HCT116 (cell line): ENCODE results near the gene ITGA11. TPM values are rescaled to one million over a fixed set of nuclear protein-coding genes. Genes with fewer than 3 reads are reported as not detected.

ENCODE experiments used
- ATAC-seq: fragments of 200-7000 bp; cut with Tn5 transposase; 2 replicates; pipeline ENCODE4 v1.9.1; 2020; ENCODE audit warnings: mild to moderate bottlenecking, moderate library complexity
- BruUV-seq: library from RNA; stranded (reverse); fragments of 400-500 nt; replicated peaks from 2 replicates; lab custom pipeline; 2021; lab: Mats Ljungman, UMichigan
- CTCF ChIA-PET: fragments of 300-600 bp; sonication (Branson Sonifier 250); formaldehyde crosslinking; loops from one replicate; lab custom pipeline; 2021; ENCODE audit warnings: antibody characterized with exemption; lab: Charles Lee
- POLR2A ChIA-PET: fragments of 300-600, 350-600 bp; sonication (Branson Sonifier 250); formaldehyde crosslinking; loops from one replicate; lab custom pipeline; 2021; ENCODE audit warnings: antibody characterized with exemption; lab: Charles Lee
- RAD21 ChIA-PET, 2 experiments: fragments of 300-600 bp; sonication (Branson Sonifier 250); formaldehyde crosslinking; loops; one replicate each; lab custom pipeline; 2023; ENCODE audit warnings: low total read pairs in 2 of 2; ENCODE audit not compliant: uncharacterized antibody in 2 of 2, unreplicated experiment in 2 of 2, low non-redundant PET in 1 of 2; lab: Charles Lee
- DNase-seq: peaks from one replicate; pipeline ENCODE4 v3.0.0-alpha.2; 2010; ENCODE audit warnings: low read depth, low spot score
- H2AFZ ChIP-seq: fragments of 200-600 bp; shearing (Covaris generic), sonication (generic); 2 replicates; pipeline ENCODE4 v1.6.1; 2017; ENCODE audit warnings: low read depth, mixed run types, mixed read lengths, antibody characterized with exemption, low read length; ENCODE audit not compliant: poor library complexity, severe bottlenecking
- H3K27ac ChIP-seq: 2 replicates; pipeline ENCODE4 v1.5.1; 2012; ENCODE audit warnings: low read depth, low read length
- H3K27me3 ChIP-seq: fragments of 200-600 bp; sonication (generic); 2 replicates; pipeline ENCODE4 v1.6.1; 2016; ENCODE audit warnings: mixed run types, low read length, mixed read lengths; ENCODE audit not compliant: insufficient read depth
- H3K36me3 ChIP-seq, 2 experiments: fragments of 200-500 bp in 1 of 2; fragments of 200-600 bp in 1 of 2; sonication (Bioruptor generic) in 1 of 2; sonication (generic) in 1 of 2; 2 replicates each; pipeline versions ENCODE4 v1.5.1 to v1.6.1; 2014 to 2016; ENCODE audit warnings: low read length in 2 of 2, inconsistent platforms in 1 of 2, mixed read lengths in 1 of 2, mixed run types in 1 of 2; ENCODE audit not compliant: insufficient read depth in 2 of 2, control insufficient read depth in 1 of 2
- H3K4me1 ChIP-seq, 2 experiments: fragments of 200-600 bp in 1 of 2; sonication (generic) in 1 of 2; 2 replicates each; pipeline versions ENCODE4 v1.5.1 to v1.6.1; 2012 to 2017; ENCODE audit warnings: low read length in 2 of 2, inconsistent platforms in 1 of 2, mild to moderate bottlenecking in 1 of 2, mixed read lengths in 1 of 2, mixed run types in 1 of 2, moderate library complexity in 1 of 2; ENCODE audit not compliant: insufficient read depth in 2 of 2, control insufficient read depth in 1 of 2
- H3K4me2 ChIP-seq: fragments of 200-600 bp; sonication (generic); 2 replicates; pipeline ENCODE4 v1.6.1; 2017; ENCODE audit warnings: mixed run types, low read length, mixed read lengths
- H3K4me3 ChIP-seq, 2 experiments: fragments of 200-600 bp in 1 of 2; sonication (generic) in 1 of 2; replicated peaks in 1 of 2; 2 replicates each; pipeline ENCODE4 v1.5.1; 2011 to 2016; ENCODE audit warnings: low read length in 2 of 2, control low read depth in 1 of 2, low read depth in 1 of 2, mild to moderate bottlenecking in 1 of 2, mixed read lengths in 1 of 2, mixed run types in 1 of 2
- H3K79me2 ChIP-seq: fragments of 200-600 bp; sonication (generic); 2 replicates; pipeline ENCODE4 v1.6.1; 2017; ENCODE audit warnings: mild to moderate bottlenecking, mixed run types, low read length, moderate library complexity, mixed read lengths; ENCODE audit not compliant: insufficient read depth
- H3K9ac ChIP-seq: fragments of 200-600 bp; sonication (generic); 2 replicates; pipeline ENCODE4 v1.6.1; 2016; ENCODE audit warnings: low read length, mixed read lengths
- H3K9me2 ChIP-seq: fragments of 200-600 bp; sonication (generic), shearing (Covaris generic); 2 replicates; pipeline ENCODE4 v1.6.1; 2017; ENCODE audit warnings: mixed run types, mild to moderate bottlenecking, moderate library complexity; ENCODE audit not compliant: insufficient read depth
- H3K9me3 ChIP-seq, 2 experiments: fragments of 200-500 bp in 1 of 2; fragments of 200-600 bp in 1 of 2; sonication (Bioruptor generic) in 1 of 2; sonication (generic) in 1 of 2; 2 replicates each; pipeline ENCODE4 v1.6.1; 2014 to 2017; ENCODE audit warnings: low read length in 2 of 2, mixed read lengths in 2 of 2, inconsistent platforms in 1 of 2, low read depth in 1 of 2, mild to moderate bottlenecking in 1 of 2, mixed run types in 1 of 2, moderate library complexity in 1 of 2; ENCODE audit not compliant: control insufficient read depth in 1 of 2, insufficient read depth in 1 of 2
- H4K20me1 ChIP-seq: fragments of 200-600 bp; sonication (generic), shearing (Covaris generic); 2 replicates; pipeline ENCODE4 v1.6.1; 2017; ENCODE audit warnings: mixed run types, mild to moderate bottlenecking, moderate library complexity; ENCODE audit not compliant: insufficient read depth
- CTCF ChIP-seq, 3 experiments: fragments of 200-600 bp in 1 of 3; sonication (generic) in 1 of 3; IDR thresholded peaks in 2 of 3; conservative IDR thresholded peaks in 1 of 3; 2 replicates each; pipeline ENCODE4 v1.5.1; 2012 to 2017; ENCODE audit warnings: low read depth in 2 of 3, low read length in 2 of 3, antibody characterized with exemption in 1 of 3, borderline replicate concordance in 1 of 3, control low read depth in 1 of 3, mild to moderate bottlenecking in 1 of 3, mixed read lengths in 1 of 3, mixed run types in 1 of 3, moderate library complexity in 1 of 3; ENCODE audit not compliant: insufficient read depth in 1 of 3
- ELF1 ChIP-seq: IDR thresholded peaks from 2 replicates; pipeline ENCODE4 v1.6.1; 2012; ENCODE audit warnings: low read depth, borderline replicate concordance
- FOSL1 ChIP-seq: IDR thresholded peaks from 2 replicates; pipeline ENCODE4 v1.6.1; 2012; ENCODE audit warnings: low read depth
- JUND ChIP-seq: IDR thresholded peaks from 2 replicates; pipeline ENCODE4 v1.6.1; 2012
- MAX ChIP-seq: IDR thresholded peaks from 2 replicates; pipeline ENCODE4 v1.6.1; 2012
- POLR2AphosphoS5 ChIP-seq: IDR thresholded peaks from 2 replicates; pipeline ENCODE4 v1.6.1; 2011; ENCODE audit warnings: mild to moderate bottlenecking, low read depth, low read length, moderate library complexity
- REST ChIP-seq: IDR thresholded peaks from 2 replicates; pipeline ENCODE4 v1.6.1; 2012; ENCODE audit warnings: low read depth
- SIN3A ChIP-seq: IDR thresholded peaks from 2 replicates; pipeline ENCODE4 v1.6.1; 2012; ENCODE audit warnings: low read depth
- SRF ChIP-seq: IDR thresholded peaks from 2 replicates; pipeline ENCODE4 v1.6.1; 2012; ENCODE audit warnings: low read depth
- YY1 ChIP-seq: IDR thresholded peaks from 2 replicates; pipeline ENCODE4 v1.6.1; 2011; ENCODE audit warnings: low read length, low read depth, moderate library complexity, mild to moderate bottlenecking; ENCODE audit not compliant: insufficient replicate concordance; ENCODE audit errors: extremely low read depth
- ZBTB33 ChIP-seq: IDR thresholded peaks from 2 replicates; pipeline ENCODE4 v1.6.1; 2011; ENCODE audit warnings: mild to moderate bottlenecking, low read length, moderate library complexity; ENCODE audit not compliant: insufficient replicate concordance; ENCODE audit errors: extremely low read depth
- intact Hi-C: fragments of 100-400 bp; cut with micrococcal nuclease; formaldehyde crosslinking; loops from 2 replicates; pipeline ENCODE4 v1.10.0; 2022
- total RNA-seq: library from RNA; stranded (reverse); gene quantifications from one replicate; pipeline ENCODE4 v1.2.1, GENCODE V29; 2021; ENCODE audit not compliant: unreplicated experiment

The ITGA11 gene
- total RNA-seq, 1 experiment from 2014 or later: not detected

- RAD21 ChIA-PET: no interaction called here
- no peak overlapping the region for H2AFZ ChIP-seq
- BruUV-seq: no TSS peak
- no peak for DNase-seq
- peaks cover 9% of the 10 kb centered on the region; the same call in 1 of the 2 replicates for H4K20me1 ChIP-seq
- H3K4me2 ChIP-seq: no peak overlapping the region
- no peaks in the 10 kb centered on the region for H3K9me3 ChIP-seq
- intact Hi-C loops: no loop called here
- no peak for TF ChIP-seq JUND
- H3K27ac ChIP-seq: no peak overlapping the region
- CTCF ChIA-PET: no interaction called here
- H3K36me3 ChIP-seq: peaks cover 7 to 26% of the 10 kb centered on the region in 2 experiments; a peak in 3 of 4 replicates
- peaks cover 8 to 11% of the 10 kb centered on the region in 2 experiments; a peak in 3 of 4 replicates for H3K4me1 ChIP-seq
- peaks cover 100% of the 10 kb centered on the region for H3K79me2 ChIP-seq
- ATAC-seq: no peak
- no peak overlapping the region for H3K9ac ChIP-seq
- H3K9me2 ChIP-seq: no peaks in the 10 kb centered on the region
- H3K27me3 ChIP-seq: no peaks in the 10 kb centered on the region
- H3K4me3 ChIP-seq: no peak overlapping the region
- POLR2A ChIA-PET: no interaction called here
These were observed 147.2 kb downstream of the ITGA11 start for GRCh38 chr15:68284616-68285258.

GRCh38 chr15:68283401-68283800, 148.6 kb downstream of the ITGA11 start:
- ChIA-PET POLR2A (no interaction called here), CTCF (no interaction called here), RAD21 (no interaction called here)
- ATAC-seq (no peak), DNase-seq (no peak)
- Histone ChIP-seq H3K9ac (no peak overlapping the region), H3K4me3 (no peak overlapping the region), H3K4me2 (no peak overlapping the region), H3K27ac (no peak overlapping the region), H3K9me3 (no peaks in the 10 kb centered on the region), H4K20me1 (peaks cover 16% of the 10 kb centered on the region; the same call in 1 of the 2 replicates), H3K36me3 (peaks cover 7 to 20% of the 10 kb centered on the region in 2 experiments; a peak in 3 of 4 replicates), H2AFZ (no peak overlapping the region), H3K9me2 (no peaks in the 10 kb centered on the region), H3K4me1 (peaks cover 13 to 20% of the 10 kb centered on the region in 2 experiments; a peak in 3 of 4 replicates), H3K79me2 (peaks cover 100% of the 10 kb centered on the region), H3K27me3 (no peaks in the 10 kb centered on the region)
- no TSS peak for BruUV-seq
- intact Hi-C loops: no loop called here
- TF ChIP-seq ZBTB33 (no peak), SRF (no peak), SIN3A (no peak), POLR2AphosphoS5 (no peak), CTCF (IDR thresholded peaks at IDR 0.05 in 2 of 3, conservative IDR thresholded peaks at IDR 0.05 in 1 of 3; ENCODE audit: borderline replicate concordance in 1 of 3, insufficient read depth in 1 of 3, low read depth in 2 of 3, low read length in 2 of 3) (no peak), REST (no peak), YY1 (no peak), ELF1 (no peak), FOSL1 (no peak), MAX (no peak)
